Osteoblast (primary cell): ENCODE data around the gene DCT. TPM values are rescaled to one million over a fixed set of nuclear protein-coding genes. Genes with fewer than 3 reads are reported as not detected.

Experiments used
- DNase-seq: peaks from one replicate; pipeline ENCODE4 v3.0.0; 2011; ENCODE audit warnings: low spot score, mixed read lengths; ENCODE audit not compliant: insufficient read length; ENCODE audit errors: missing footprints
- H2AFZ ChIP-seq: 2 replicates; pipeline ENCODE4 v1.6.0; 2011; ENCODE audit warnings: mild to moderate bottlenecking, low read length
- H3K27ac ChIP-seq: 2 replicates; pipeline ENCODE4 v1.5.1; 2011; ENCODE audit warnings: mild to moderate bottlenecking, low read depth, low read length, moderate library complexity
- H3K27me3 ChIP-seq: 2 replicates; pipeline ENCODE4 v1.6.0; 2012; ENCODE audit warnings: mild to moderate bottlenecking, control low read depth, inconsistent platforms, low read length, moderate library complexity; ENCODE audit not compliant: insufficient read depth
- H3K36me3 ChIP-seq: 2 replicates; pipeline ENCODE4 v1.5.1; 2011; ENCODE audit warnings: mild to moderate bottlenecking, low read length, control low read depth, moderate library complexity; ENCODE audit not compliant: insufficient read depth
- H3K4me1 ChIP-seq: 2 replicates; pipeline ENCODE4 v1.5.1; 2011; ENCODE audit warnings: mild to moderate bottlenecking, low read length, control low read depth, moderate library complexity; ENCODE audit not compliant: insufficient read depth
- H3K4me2 ChIP-seq: 2 replicates; pipeline ENCODE4 v1.6.0; 2011; ENCODE audit warnings: mild to moderate bottlenecking, low read length; ENCODE audit not compliant: insufficient read depth
- H3K4me3 ChIP-seq: fragments of 200-600 bp; sonication (generic); 3 replicates; pipeline ENCODE4 v1.5.1; 2012; ENCODE audit warnings: mild to moderate bottlenecking, low read length, inconsistent platforms; ENCODE audit not compliant: insufficient read depth
- H3K79me2 ChIP-seq: 2 replicates; pipeline ENCODE4 v1.6.0; 2012; ENCODE audit warnings: mild to moderate bottlenecking, low read length, control low read depth, inconsistent platforms; ENCODE audit not compliant: insufficient read depth
- H3K9me3 ChIP-seq: 2 replicates; pipeline ENCODE4 v1.5.1; 2011; ENCODE audit warnings: low read depth, low read length, control low read depth
- H4K20me1 ChIP-seq: 2 replicates; pipeline ENCODE4 v1.6.0; 2012; ENCODE audit warnings: mild to moderate bottlenecking, low read length, control low read depth; ENCODE audit not compliant: insufficient read depth
- total RNA-seq: library from RNA; depleted of rRNA; stranded (reverse); fragments of >200 nt; gene quantifications from 2 replicates; pipeline ENCODE4 v1.2.3, GENCODE V29; 2012
- TF ChIP-seq, protein P1 (sequence below): IDR thresholded peaks from 2 replicates; pipeline ENCODE4 v1.5.1; 2011; ENCODE audit warnings: mild to moderate bottlenecking, low read depth, low read length, moderate library complexity; ENCODE audit errors: extremely low read depth

Gene DCT
- total RNA-seq, 1 donor, result under 0.01 TPM

DNA sequence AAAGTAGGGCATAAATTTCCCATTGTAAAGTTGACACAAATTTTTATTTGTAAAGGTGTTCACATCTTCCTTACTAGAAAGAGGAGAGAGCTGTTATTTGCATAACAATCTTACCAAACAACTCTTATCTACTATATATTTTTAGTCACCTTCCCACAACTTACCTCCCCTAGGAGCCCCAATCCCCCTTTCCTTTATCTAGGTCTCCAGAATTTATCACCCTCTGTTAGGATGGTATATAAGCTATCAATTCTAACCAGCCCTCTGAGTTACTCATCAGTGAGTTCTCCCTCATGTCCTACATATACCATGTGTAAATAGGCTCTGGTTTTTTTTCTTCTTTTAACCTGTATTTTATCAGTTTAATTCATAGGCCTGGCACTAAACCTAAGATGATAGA, 62.2 kb downstream of the DCT start:
- Histone ChIP-seq H3K4me3 (no peak overlapping the region), H3K9me3 (peaks cover 2% of the 10 kb centered on the region), H4K20me1 (no peaks in the 10 kb centered on the region), H3K4me1 (peaks cover 22% of the 10 kb centered on the region), H3K27ac (no peak overlapping the region), H3K27me3 (no peaks in the 10 kb centered on the region), H3K4me2 (no peak overlapping the region), H3K79me2 (no peaks in the 10 kb centered on the region), H3K36me3 (no peaks in the 10 kb centered on the region), H2AFZ (no peak overlapping the region)
- DNase-seq, result no peak
- TF ChIP-seq, protein P1, sequence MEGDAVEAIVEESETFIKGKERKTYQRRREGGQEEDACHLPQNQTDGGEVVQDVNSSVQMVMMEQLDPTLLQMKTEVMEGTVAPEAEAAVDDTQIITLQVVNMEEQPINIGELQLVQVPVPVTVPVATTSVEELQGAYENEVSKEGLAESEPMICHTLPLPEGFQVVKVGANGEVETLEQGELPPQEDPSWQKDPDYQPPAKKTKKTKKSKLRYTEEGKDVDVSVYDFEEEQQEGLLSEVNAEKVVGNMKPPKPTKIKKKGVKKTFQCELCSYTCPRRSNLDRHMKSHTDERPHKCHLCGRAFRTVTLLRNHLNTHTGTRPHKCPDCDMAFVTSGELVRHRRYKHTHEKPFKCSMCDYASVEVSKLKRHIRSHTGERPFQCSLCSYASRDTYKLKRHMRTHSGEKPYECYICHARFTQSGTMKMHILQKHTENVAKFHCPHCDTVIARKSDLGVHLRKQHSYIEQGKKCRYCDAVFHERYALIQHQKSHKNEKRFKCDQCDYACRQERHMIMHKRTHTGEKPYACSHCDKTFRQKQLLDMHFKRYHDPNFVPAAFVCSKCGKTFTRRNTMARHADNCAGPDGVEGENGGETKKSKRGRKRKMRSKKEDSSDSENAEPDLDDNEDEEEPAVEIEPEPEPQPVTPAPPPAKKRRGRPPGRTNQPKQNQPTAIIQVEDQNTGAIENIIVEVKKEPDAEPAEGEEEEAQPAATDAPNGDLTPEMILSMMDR, result no peak

DNA sequence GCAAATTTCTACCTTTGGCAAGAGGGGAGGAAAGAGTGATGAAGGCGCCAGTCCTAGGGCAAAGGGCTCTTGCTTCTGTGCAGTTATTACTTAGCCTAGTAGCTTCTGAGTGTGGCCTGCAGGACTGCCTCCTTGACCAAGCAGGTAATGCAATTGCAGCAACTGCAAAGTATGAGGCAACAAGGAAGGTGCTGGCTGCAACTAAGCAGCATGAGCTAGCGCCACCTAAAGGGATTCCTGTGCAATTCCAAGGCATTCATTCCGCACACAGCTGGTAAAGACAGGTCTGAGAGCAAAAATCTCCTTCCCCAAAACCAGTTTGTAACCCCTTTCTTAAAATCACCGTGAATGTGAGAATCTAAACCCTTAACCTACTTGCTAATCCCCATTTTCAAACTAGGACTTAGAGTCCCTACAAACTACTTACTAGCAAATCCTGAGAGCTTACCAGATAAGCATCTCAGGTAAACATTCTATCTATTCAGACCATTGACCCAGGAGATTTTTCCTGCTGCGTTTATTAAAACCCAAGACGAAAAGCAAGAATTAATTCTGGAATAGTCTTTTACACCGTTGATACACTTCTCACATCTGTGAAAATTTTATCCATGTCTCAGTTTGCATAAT, 62.9 kb downstream of the DCT start:
- TF ChIP-seq, protein P1, result peak; percentile 50
- peaks cover 2% of the 10 kb centered on the region for H3K9me3 ChIP-seq
- H2AFZ ChIP-seq, result no peak overlapping the region
- H3K27ac ChIP-seq, result no peak overlapping the region
- H3K27me3 ChIP-seq, result no peaks in the 10 kb centered on the region
- no peak overlapping the region for H3K4me2 ChIP-seq
- peaks cover 27% of the 10 kb centered on the region for H3K4me1 ChIP-seq
- no peak for DNase-seq
- no peaks in the 10 kb centered on the region for H4K20me1 ChIP-seq
- H3K79me2 ChIP-seq, result no peaks in the 10 kb centered on the region
- no peaks in the 10 kb centered on the region for H3K36me3 ChIP-seq
- H3K4me3 ChIP-seq, result no peak overlapping the region

DNA sequence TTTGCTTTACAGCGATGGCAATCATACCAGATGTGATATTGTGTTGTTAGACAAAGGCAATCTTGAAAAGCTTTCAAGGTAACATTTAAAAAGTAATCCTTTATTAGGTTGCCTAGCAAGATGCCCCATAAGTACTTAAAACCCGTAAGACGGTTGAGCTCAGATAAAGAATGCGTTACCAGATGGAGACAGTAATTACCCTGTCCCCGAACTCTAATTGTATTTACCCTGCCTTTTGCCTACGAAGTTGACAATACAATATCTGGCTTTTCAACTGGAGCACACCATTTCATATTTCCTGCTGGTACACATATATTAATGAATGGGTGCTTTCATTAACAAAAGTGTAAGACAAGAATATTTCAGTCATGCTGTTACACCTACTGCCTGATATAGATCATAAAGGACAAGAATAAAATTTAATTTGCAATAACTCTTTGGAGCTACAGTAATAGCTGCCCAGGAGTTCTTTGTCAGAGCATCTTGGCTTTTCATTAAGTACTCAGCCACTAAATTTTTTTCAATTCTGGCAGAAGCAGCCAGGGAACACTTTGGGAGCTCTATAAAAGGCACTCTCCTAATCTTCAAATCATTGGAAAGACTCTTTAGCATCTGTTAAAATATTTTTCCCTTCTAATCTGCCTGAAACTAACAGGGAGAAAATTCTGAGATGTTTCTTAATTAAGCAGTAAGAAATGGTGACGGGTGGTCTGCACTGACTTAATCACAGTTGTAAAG, 63.8 kb downstream of the DCT start:
- no peak for DNase-seq
- Histone ChIP-seq H3K4me1 (peaks cover 29% of the 10 kb centered on the region), H3K9me3 (no peaks in the 10 kb centered on the region), H3K27ac (no peak overlapping the region), H3K36me3 (no peaks in the 10 kb centered on the region), H2AFZ (no peak overlapping the region), H3K4me3 (no peak overlapping the region), H3K79me2 (no peaks in the 10 kb centered on the region), H3K4me2 (no peak overlapping the region), H3K27me3 (no peaks in the 10 kb centered on the region), H4K20me1 (no peaks in the 10 kb centered on the region)
- TF ChIP-seq, protein P1, result no peak

DNA sequence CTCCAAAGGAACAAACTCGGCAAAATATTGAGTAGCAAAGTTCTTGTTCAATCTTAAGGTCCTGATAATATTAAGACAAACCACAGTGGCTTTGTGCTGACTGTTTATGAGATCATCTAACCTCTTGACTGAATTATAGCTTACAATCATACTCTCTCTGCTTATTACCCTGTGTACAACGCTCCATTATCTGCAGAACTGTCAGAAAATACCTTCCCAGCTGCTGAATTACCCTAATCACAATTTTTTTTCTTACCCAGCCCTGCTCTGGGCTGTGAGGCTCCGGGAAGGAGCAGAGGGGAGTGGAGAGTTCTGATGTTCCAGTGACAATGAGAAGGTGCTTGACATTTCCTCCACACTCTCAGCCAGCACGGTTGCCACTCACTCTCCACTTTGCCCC, 64.8 kb downstream of the DCT start:
- Histone ChIP-seq H4K20me1 (no peaks in the 10 kb centered on the region), H2AFZ (no peak overlapping the region), H3K79me2 (no peaks in the 10 kb centered on the region), H3K27ac (no peak overlapping the region), H3K27me3 (no peaks in the 10 kb centered on the region), H3K36me3 (no peaks in the 10 kb centered on the region), H3K9me3 (no peaks in the 10 kb centered on the region), H3K4me2 (no peak overlapping the region), H3K4me3 (no peak overlapping the region), H3K4me1 (peaks cover 28% of the 10 kb centered on the region)
- no peak for DNase-seq
- TF ChIP-seq, protein P1, result no peak
